ENCODE data around the gene KIT. TPM values are rescaled to one million over a fixed set of nuclear protein-coding genes. Genes with fewer than 3 reads are reported as not detected.

Gene KIT
- total and polyA plus RNA-seq, 4 donors: 3.9 to 74.4 (median 15.3) TPM

GRCh38 chr4:54696649-54697048 is 38.9 kb downstream of the KIT start:
- Histone ChIP-seq H3K4me3 (no peak overlapping the region), H3K27me3 (ENCODE audit: control insufficient read depth in 3 of 3, insufficient read depth in 3 of 3, low read length in 2 of 3) (no peaks in the 10 kb centered on the region), H3K9ac (ENCODE audit: insufficient read depth in 1 of 2, low read length in 2 of 2) (no peak overlapping the region), H3K27ac (ENCODE audit: low read depth in 1 of 2, low read length in 1 of 2) (no peak overlapping the region), H3K4me1 (ENCODE audit: control insufficient read depth in 5 of 5, insufficient read depth in 5 of 5, low read length in 5 of 5) (peaks cover 0 to 1% (median 0%) of the 10 kb centered on the region in 5 donors), H3K9me3 (ENCODE audit: control insufficient read depth in 4 of 4, insufficient read depth in 3 of 4, low read length in 3 of 4) (no peaks in the 10 kb centered on the region), H3K36me3 (ENCODE audit: control insufficient read depth in 4 of 4, insufficient read depth in 4 of 4, low read length in 4 of 4) (no peaks in the 10 kb centered on the region)
- 95% methylated on average over 5 of the region's 5 CpGs for WGBS, 2 donors
- DNase-seq (no peak), ATAC-seq (ENCODE audit: insufficient read depth, low FRiP score) (no peak)
- TF ChIP-seq CTCF (IDR thresholded peaks at IDR 0.05; ENCODE audit: control extremely low read depth, extremely low read depth): no peak

- no peak for TF ChIP-seq CTCF (IDR thresholded peaks at IDR 0.05; ENCODE audit: control extremely low read depth, extremely low read depth)
- Histone ChIP-seq H3K9ac (ENCODE audit: insufficient read depth in 1 of 2, low read length in 2 of 2) (no peak overlapping the region), H3K4me1 (ENCODE audit: control insufficient read depth in 5 of 5, insufficient read depth in 5 of 5, low read length in 5 of 5) (no peaks in the 10 kb centered on the region), H3K27ac (ENCODE audit: low read depth in 1 of 2, low read length in 1 of 2) (no peak overlapping the region), H3K4me3 (no peak overlapping the region), H3K27me3 (ENCODE audit: control insufficient read depth in 3 of 3, insufficient read depth in 3 of 3, low read length in 2 of 3) (no peaks in the 10 kb centered on the region), H3K9me3 (ENCODE audit: control insufficient read depth in 4 of 4, insufficient read depth in 3 of 4, low read length in 3 of 4) (no peaks in the 10 kb centered on the region), H3K36me3 (ENCODE audit: control insufficient read depth in 4 of 4, insufficient read depth in 4 of 4, low read length in 4 of 4) (no peaks in the 10 kb centered on the region)
- ATAC-seq (ENCODE audit: insufficient read depth, low FRiP score) (no peak), DNase-seq (no peak)
- 15 to 18% methylated on average over 2 of the region's 2 CpGs for WGBS, 2 donors
Observed at GRCh38 chr4:54700986-54701385, 43.2 kb downstream of the KIT start.

GRCh38 chr4:54703182-54703581 is 45.4 kb downstream of the KIT start:
- H3K27me3 ChIP-seq (ENCODE audit: control insufficient read depth in 3 of 3, insufficient read depth in 3 of 3, low read length in 2 of 3): no peaks in the 10 kb centered on the region
- peaks cover 0 to under 1% (median 0%) of the 10 kb centered on the region in 5 donors for H3K4me1 ChIP-seq (ENCODE audit: control insufficient read depth in 5 of 5, insufficient read depth in 5 of 5, low read length in 5 of 5)
- DNase-seq (no peak), ATAC-seq (ENCODE audit: insufficient read depth, low FRiP score) (no peak)
- H3K4me3 ChIP-seq: no peak overlapping the region
- H3K9me3 ChIP-seq (ENCODE audit: control insufficient read depth in 4 of 4, insufficient read depth in 3 of 4, low read length in 3 of 4): no peaks in the 10 kb centered on the region
- no peak overlapping the region for H3K9ac ChIP-seq (ENCODE audit: insufficient read depth in 1 of 2, low read length in 2 of 2)
- no peaks in the 10 kb centered on the region for H3K36me3 ChIP-seq (ENCODE audit: control insufficient read depth in 4 of 4, insufficient read depth in 4 of 4, low read length in 4 of 4)
- WGBS, 2 donors: 88 to 89% methylated on average over 4 of the region's 4 CpGs
- no peak overlapping the region for H3K27ac ChIP-seq (ENCODE audit: low read depth in 1 of 2, low read length in 1 of 2)
- TF ChIP-seq CTCF (IDR thresholded peaks at IDR 0.05; ENCODE audit: control extremely low read depth, extremely low read depth): no peak

- 52 to 71% methylated on average over 3 of the region's 3 CpGs for WGBS, 2 donors
- no peaks in the 10 kb centered on the region for H3K27me3 ChIP-seq (ENCODE audit: control insufficient read depth in 3 of 3, insufficient read depth in 3 of 3, low read length in 2 of 3)
- H3K4me1 ChIP-seq (ENCODE audit: control insufficient read depth in 5 of 5, insufficient read depth in 5 of 5, low read length in 5 of 5): peaks cover 0 to 9% (median 0%) of the 10 kb centered on the region in 5 donors
- H3K27ac ChIP-seq (ENCODE audit: low read depth in 1 of 2, low read length in 1 of 2): no peak overlapping the region
- no peak for TF ChIP-seq CTCF (IDR thresholded peaks at IDR 0.05; ENCODE audit: control extremely low read depth, extremely low read depth)
- DNase-seq (no peak), ATAC-seq (ENCODE audit: insufficient read depth, low FRiP score) (no peak)
- H3K36me3 ChIP-seq (ENCODE audit: control insufficient read depth in 4 of 4, insufficient read depth in 4 of 4, low read length in 4 of 4): peaks cover 0 to 3% (median 0%) of the 10 kb centered on the region in 4 donors
- peaks cover 0 to 3% (median 0%) of the 10 kb centered on the region in 4 donors for H3K9me3 ChIP-seq (ENCODE audit: control insufficient read depth in 4 of 4, insufficient read depth in 3 of 4, low read length in 3 of 4)
- no peak overlapping the region for H3K4me3 ChIP-seq
- H3K9ac ChIP-seq (ENCODE audit: insufficient read depth in 1 of 2, low read length in 2 of 2): no peak overlapping the region
Observed at GRCh38 chr4:54707406-54707805, 49.6 kb downstream of the KIT start.
